Tibial nerve (tissue), 4 donors: Measurements from ENCODE around the gene IL1RAPL2.

Experiments
- EP300 ChIP-seq, 2 donors: sonication (generic); formaldehyde crosslinking; IDR thresholded peaks; one replicate each; pipeline ENCODE4 v1.6.1; 2017; ENCODE audit warnings: antibody characterized with exemption in 2 of 2, mild to moderate bottlenecking in 1 of 2
- POLR2A ChIP-seq, 2 donors: fragments of 450-650 bp; IDR thresholded peaks; one replicate each; pipeline ENCODE4 v1.6.1; 2017; ENCODE audit warnings: antibody characterized with exemption in 2 of 2, mild to moderate bottlenecking in 2 of 2, moderate library complexity in 2 of 2
- TF ChIP-seq, protein P1 (sequence below), 5 experiments: fragments of 200-600 bp in 3 of 5; fragments of 450-650 bp in 2 of 5; sonication (generic) in 3 of 5; IDR thresholded peaks; one replicate each; pipeline ENCODE4 v1.5.1; 2016 to 2019; ENCODE audit warnings: antibody characterized with exemption in 5 of 5, mild to moderate bottlenecking in 3 of 5, moderate library complexity in 2 of 5

DNA sequence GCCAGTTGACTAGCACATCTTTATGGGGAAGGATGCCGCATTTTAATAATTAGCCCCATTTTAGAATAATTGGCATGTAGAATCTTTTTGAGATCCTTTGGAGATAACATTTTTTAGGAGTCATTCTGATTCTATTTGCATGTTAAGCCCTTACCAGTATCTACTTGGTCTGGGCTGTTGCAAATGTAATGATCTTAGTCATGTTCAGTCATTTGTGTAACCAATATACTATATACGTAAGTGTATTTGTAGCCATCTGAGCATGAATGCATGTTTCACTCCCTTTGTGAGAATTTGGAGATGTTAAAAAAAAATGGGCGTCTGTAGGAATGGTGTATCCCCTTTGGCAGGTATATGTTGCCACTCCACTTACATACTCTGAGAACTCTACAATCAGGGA lies 535.4 kb downstream of the IL1RAPL2 start:
- TF ChIP-seq, protein P1, sequence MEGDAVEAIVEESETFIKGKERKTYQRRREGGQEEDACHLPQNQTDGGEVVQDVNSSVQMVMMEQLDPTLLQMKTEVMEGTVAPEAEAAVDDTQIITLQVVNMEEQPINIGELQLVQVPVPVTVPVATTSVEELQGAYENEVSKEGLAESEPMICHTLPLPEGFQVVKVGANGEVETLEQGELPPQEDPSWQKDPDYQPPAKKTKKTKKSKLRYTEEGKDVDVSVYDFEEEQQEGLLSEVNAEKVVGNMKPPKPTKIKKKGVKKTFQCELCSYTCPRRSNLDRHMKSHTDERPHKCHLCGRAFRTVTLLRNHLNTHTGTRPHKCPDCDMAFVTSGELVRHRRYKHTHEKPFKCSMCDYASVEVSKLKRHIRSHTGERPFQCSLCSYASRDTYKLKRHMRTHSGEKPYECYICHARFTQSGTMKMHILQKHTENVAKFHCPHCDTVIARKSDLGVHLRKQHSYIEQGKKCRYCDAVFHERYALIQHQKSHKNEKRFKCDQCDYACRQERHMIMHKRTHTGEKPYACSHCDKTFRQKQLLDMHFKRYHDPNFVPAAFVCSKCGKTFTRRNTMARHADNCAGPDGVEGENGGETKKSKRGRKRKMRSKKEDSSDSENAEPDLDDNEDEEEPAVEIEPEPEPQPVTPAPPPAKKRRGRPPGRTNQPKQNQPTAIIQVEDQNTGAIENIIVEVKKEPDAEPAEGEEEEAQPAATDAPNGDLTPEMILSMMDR (IDR thresholded peaks at IDR 0.05), result no peak
- TF ChIP-seq EP300 (IDR thresholded peaks at IDR 0.05), result no peak
- no peak for TF ChIP-seq POLR2A (IDR thresholded peaks at IDR 0.05)
